HG03354 (cell line): ENCODE results near the gene KMT2A.

Experiments
- ATAC-seq: cut with Tn5 transposase; IDR thresholded peaks from one replicate; pipeline ENCODE4 v1.9.1; 2021; ENCODE audit warnings: mild to moderate bottlenecking; ENCODE audit not compliant: unreplicated experiment, poor library complexity, severe bottlenecking

KMT2A gene

DNA sequence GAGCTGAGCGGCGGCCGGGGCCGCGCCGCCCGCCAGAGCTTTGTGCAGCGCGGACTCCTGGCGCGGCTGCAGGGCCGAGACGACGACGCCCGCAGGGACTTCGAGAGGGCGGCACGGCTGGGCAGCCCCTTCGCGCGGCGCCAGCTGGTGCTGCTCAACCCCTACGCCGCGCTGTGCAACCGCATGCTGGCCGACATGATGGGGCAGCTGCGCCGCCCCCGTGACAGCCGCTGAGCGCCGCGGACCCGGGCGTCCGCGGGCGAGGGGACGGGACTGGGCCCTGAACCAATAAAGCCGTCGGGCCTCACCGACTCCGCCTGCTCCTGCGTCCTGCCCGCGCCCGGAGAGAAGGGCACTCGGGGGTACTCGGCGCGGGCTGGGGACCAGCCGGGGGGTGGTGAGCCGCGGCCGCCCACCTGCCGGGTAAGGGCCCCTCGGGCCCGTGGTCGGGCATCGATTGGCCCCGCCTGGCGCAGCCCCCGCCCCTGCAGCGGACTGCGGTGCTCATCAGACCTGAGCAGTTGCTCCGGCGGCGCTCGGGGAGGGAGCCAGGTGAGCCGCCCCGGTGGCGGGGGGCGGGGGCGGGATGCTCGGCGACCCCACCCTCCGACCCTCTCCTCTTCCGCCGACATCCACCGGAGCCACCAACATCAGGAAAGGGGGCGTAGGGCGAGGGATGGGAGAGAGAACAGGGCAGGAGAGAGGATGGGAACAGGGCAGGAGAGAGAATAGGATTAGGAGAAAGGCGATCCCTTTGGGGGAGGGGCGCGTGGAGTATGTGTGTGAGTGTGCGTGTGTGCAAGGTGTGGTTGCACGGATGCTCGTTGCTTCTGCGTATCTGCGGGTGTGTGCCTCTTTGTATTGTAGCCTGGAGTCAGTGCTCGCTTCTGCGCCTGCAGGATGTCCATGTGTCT, 94.6 kb downstream of the KMT2A start, which contains the start of gene TMEM25:
TMEM25 (plus strand) TSS at position 510 of the 914 bp plus-strand sequence. CDS start 610 bp downstream, outside the sequence.
- ATAC-seq, result peak; percentile 66

DNA sequence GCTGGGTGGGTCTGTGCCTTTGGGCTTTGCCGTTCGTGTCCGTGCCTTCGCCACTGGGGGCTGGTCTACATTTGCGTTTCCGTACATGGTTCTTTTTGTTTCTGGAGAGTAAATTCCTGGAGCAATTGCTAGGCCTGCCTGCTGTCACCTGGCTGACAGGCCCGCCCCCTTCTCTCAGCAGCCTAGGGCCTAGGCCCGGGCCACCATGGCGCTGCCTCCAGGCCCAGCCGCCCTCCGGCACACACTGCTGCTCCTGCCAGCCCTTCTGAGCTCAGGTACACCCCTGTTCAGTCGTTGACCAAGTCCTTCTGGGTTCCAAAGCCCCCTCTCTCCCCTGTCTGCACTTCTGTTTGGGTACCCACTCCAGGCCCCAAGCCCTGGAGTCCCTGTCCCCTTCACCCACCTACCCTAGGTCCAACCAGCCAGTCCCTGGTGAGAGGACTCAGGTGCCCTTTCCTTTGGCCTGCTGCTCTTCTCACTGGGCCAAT, 95.3 kb downstream of the KMT2A start:
- ATAC-seq, result no peak

DNA sequence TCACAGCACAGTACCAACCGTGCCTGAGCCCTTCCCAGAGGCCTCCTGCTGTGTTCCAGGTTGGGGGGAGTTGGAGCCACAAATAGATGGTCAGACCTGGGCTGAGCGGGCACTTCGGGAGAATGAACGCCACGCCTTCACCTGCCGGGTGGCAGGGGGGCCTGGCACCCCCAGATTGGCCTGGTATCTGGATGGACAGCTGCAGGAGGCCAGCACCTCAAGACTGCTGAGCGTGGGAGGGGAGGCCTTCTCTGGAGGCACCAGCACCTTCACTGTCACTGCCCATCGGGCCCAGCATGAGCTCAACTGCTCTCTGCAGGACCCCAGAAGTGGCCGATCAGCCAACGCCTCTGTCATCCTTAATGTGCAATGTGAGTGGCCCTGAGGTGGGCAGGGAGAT, 95.8 kb downstream of the KMT2A start:
- ATAC-seq, result no peak

DNA sequence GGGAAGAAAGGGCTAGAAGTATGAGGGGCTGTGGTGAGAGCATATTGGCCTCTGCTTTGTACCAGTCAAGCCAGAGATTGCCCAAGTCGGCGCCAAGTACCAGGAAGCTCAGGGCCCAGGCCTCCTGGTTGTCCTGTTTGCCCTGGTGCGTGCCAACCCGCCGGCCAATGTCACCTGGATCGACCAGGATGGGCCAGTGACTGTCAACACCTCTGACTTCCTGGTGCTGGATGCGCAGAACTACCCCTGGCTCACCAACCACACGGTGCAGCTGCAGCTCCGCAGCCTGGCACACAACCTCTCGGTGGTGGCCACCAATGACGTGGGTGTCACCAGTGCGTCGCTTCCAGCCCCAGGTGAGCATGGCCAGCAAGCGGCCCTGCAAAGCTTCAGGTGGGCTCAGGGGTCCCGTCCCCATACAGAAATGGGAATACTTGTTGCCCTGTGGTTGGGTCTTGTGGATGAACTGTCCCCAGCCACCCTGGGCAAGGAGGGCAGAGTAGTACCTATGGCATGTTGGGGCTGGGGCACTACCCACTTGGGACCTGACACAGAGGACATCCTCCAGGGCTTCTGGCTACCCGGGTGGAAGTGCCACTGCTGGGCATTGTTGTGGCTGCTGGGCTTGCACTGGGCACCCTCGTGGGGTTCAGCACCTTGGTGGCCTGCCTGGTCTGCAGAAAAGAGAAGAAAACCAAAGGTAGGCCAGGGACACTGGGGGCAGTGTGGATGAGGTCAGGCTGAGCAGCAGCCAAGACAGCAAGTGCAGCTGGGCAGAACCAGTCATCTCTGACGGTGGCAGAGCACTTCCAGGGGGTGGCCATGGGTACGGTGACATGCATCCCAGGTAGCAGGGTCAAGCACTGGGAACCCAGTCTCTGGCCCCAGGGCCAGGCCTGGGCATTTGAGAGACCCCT, 96.8 kb downstream of the KMT2A start:
- ATAC-seq, result no peak

DNA sequence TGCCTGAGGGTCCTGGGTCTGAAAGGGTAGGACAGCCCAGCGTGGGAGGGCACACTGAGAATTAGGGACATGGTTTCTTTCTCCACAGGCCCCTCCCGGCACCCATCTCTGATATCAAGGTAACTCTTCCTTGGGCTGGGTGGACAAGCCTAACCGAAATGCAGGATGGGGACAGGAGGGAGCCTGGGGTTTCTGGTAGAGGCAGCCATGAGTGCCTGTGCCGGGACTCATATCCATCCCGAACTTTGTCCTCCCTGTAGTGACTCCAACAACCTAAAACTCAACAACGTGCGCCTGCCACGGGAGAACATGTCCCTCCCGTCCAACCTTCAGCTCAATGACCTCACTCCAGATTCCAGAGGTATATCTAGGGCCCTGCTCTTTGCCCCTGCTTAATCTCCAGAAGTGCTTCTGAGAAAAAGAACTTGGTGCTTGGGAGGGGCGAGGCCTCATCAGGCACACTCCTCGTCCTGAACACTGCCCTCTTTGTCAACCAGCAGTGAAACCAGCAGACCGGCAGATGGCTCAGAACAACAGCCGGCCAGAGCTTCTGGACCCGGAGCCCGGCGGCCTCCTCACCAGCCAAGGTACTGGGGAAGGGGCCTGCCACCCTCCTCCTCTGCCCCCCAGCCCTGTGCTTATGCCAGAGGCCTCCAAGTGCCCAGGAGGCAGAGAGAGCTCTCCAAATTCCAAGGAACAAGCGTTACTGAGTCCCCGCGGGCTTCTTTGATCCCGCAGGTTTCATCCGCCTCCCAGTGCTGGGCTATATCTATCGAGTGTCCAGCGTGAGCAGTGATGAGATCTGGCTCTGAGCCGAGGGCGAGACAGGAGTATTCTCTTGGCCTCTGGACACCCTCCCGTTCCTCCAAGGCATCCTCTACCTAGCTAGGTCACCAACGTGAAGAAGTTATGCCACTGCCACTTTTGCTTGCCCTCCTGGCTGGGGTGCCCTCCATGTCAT, 97.8 kb downstream of the KMT2A start:
- no peak for ATAC-seq

DNA sequence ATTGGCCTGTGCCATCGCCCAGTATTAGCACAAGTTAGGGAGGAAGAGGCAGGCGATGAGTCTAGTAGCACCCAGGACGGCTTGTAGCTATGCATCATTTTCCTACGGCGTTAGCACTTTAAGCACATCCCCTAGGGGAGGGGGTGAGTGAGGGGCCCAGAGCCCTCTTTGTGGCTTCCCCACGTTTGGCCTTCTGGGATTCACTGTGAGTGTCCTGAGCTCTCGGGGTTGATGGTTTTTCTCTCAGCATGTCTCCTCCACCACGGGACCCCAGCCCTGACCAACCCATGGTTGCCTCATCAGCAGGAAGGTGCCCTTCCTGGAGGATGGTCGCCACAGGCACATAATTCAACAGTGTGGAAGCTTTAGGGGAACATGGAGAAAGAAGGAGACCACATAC, 99.0 kb downstream of the KMT2A start:
- ATAC-seq, result no peak

DNA sequence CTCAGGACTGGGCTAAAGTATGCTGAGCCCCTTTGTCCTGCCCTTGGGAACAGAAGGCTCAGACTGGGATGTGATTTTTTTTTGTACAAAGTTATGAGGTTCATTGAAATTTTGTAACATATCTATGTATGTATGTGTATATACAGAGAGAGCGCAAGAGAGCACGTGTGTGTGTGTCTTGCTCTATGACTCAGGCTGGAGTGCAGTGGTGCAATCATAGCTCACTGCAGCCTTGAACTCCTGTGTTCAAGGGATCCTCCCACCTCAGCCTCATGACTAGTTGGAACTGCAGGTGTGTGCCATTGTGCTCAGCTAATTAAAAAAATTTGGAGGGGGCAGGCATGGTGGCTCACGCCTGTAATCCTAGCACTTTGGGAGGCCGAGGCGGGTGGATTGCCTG, 100.4 kb downstream of the KMT2A start:
- no peak for ATAC-seq

DNA sequence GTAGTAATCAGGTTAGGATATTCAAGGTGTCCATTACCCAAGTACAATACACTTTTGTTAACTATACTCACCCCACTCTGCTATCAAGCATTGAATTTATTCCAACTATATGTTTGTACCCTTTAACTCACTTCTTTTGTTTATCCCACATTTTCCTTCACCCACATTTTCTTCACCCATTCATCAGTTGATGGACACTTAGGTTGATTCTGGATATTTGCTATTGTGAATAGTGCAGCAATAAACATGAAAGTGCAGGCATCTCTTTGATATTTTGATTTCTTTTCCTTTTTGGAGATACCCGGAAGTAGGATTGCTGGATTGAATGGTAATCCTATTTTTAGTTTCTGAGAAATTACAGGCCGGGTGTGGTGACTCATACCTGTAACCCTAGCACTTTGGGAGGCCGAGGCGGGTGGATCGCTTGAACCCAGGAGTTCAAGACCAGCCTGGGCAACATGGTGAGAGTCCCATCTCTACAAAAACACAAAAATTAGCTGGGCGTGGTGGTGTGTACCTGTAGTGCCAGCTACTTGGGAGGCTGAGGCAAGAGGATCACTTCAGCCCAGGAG, 101.2 kb downstream of the KMT2A start:
- ATAC-seq, result no peak

DNA sequence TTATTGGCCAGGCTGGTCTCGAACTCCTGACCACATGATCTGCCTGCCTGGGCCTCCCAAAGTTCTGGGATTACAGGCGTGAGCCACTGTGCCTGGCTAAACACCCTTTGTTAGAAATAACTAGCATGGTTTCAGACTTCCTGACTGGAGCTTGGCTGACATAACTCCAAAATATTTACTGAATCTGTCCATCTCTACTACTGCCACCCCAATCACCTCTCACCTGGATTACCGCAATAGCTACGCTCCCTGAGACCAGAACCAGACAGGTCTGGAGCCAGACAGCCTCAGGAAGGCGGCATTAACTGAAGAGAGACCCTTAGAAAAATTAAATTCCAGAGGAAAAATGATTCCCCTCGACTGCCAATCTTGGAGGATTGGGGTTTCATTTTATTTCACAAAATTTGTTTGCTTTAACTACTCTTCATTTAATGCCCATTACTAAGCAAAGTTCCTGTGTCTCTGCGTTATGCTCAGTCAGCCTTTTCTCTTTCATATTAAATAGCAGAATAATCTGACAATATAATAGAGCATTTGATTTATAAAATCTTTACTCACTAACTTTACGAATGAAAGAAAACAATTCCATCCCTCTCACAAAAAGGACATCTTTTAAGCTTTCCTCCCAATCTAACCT, 107.8 kb downstream of the KMT2A start:
- no peak for ATAC-seq

DNA sequence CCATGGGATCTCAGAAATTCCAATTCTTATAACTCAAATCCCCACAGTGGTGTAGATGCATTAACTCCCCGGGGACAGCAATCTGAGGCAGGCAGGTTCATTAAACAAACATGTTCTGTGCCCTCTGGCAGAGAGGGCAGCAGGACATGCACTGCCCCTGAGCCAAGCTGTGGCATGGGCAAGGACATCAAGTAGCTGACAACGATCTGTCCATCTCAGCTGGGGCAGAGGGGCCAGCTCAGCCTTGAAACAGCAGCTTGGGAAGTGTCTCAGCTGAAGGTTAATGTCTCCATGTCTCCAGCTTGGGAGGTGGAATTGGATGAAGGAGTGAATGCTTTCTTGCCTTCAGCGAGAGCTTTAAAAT, 108.3 kb downstream of the KMT2A start:
- ATAC-seq, result no peak

DNA sequence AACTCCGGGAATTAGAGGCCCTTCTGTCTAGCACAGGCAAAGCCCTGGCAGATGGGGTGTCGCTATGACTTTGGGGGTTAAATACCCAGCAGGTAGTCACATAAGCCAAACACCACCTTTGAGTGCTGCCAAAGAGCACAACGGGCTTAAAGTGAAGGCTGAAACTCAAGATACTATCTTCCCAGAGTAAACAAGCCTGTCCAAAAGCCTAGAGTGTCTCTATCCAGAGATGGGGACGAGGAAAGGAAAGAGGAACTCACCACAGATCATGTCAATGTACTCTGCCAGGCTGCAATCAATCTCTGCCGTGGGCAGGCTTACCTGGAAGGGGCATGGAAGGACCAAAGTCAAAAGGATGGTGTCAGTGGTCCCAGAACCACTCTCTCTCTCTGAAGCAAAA, 109.2 kb downstream of the KMT2A start:
- no peak for ATAC-seq

DNA sequence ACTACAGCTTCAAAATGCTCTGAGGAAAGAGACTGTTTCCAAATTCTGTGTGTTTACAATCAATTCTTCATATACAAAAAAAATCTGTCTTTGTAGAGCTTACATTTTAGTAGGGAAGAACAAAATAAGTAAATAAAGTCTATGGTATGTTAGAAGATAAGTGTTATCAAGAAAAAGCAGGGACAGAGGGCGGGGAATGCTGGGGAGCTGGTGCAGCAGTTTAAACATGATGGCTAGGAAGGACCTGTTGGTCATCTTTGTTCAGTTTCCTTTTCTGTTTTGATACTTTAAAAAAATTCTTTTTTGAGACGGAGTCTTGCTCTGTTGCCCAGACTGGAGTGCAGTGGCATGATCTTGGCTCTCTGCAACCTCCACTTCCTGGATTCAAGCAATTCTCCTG, 110.8 kb downstream of the KMT2A start:
- ATAC-seq, result no peak

DNA sequence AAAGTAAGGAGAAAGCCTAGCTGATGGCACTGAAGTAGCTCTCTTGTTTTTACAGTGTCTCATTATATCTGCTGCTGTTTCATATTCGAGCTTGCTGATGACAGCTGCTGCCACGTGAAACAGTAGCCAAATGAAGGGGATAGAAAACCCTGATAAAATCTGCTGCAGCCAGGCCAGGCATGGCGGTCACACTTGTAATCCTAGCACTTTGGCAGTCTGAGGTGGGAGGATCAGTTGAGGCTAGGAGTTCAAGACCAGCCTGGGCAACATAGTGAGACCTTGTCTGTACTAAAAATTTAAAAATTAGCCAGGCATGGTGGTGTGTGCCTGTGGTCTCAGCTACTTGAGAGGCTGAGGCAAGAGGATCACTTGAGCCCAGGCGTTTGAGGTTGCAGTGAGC, 116.0 kb downstream of the KMT2A start:
- ATAC-seq, result no peak

DNA sequence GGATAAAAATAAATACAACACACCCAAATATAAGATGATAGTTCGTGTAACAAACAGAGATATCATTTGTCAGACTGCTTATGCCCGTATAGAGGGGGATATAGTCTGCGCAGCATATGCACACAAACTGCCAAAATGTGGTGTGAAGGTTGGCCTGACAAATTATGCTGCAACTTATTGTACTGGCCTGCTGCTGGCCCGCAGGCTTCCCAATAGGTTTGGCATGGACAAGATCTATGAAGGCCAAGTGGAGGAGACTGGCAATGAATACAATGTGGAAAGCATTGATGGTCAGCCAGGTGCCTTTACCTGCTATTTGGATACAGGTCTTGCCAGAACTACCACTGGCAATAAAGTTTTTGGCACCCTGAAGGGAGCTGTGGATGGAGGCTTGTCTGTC, 124.5 kb downstream of the KMT2A start:
- no peak for ATAC-seq

DNA sequence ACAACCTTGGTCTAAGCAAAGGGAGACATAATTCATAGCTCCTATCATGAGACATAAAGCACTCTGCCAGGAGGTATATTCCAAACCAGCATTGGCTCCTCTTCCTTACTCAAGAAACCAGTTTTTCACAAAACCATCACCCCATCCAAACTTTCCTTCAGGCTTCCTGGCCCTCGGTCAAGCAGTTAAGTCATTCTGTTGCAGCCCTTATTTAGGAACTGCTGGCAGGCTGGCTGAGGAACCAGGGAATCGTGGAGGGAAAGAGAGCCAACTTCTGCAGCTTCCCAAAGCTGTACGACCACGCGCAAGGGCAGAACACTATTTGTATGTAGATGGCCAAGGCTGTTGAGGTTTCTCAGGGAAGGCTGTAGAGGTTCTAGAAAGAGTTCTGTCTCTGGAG, 128.8 kb downstream of the KMT2A start:
- no peak for ATAC-seq

DNA sequence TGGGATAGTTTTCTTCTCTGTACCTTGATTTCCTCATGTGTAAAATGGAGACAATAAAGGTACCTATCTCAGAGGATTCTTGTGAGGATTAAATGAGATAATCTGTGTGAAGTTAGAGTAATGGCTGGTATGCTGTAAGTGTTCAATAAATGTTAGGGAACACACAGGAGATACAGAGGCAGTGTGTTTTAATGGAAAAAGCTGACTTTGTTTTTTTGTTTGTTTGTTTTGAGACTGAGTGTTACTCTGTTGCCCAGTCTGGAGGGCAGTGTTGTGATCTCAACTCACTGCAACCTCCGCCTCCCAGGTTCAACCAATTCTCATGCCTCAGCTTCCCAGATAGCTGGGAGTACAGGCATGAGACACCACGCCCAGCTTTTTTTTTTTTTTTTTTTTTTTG, 133.4 kb downstream of the KMT2A start:
- ATAC-seq, result no peak

DNA sequence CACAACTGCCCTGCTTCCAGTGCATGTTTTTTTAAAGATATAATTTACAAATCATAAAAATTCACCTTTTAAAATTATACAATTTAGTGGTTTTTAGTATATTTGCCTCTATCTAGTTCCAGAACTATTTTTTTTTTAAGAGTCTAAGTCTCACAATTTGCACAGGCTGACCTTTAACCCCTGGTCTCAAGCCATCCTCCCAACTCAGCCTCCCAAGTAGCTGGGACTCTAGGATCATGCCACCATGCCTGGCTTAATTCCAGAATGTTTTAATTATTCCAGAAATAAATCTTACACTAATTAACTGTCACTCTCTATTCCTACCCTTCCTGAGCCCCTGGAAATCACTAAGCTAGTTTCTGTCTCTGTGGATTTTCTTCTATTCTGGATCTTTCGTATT, 134.5 kb downstream of the KMT2A start:
- ATAC-seq, result no peak

DNA sequence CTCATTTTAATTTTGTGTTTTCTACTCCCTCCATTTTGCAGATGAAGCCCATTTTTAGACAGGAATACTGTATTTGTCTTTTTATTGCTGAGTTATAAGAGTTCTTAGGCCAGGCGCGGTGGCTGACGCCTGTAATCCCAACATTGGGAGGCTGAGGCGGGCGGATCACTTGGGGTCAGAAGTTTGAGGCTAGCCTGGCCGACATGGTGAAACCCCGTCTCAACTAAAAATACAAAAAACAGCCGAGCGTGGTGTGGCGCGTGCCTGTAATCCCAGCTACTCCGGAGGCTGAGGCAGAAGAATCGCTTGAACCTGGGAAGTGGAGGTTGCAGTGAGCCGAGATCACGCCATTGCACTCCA, 135.4 kb downstream of the KMT2A start:
- peak; percentile 21 for ATAC-seq
